Upper lobe of left lung (tissue), 4 donors: ENCODE measurements around the gene UNC13B.

ENCODE experiments used
- CTCF ChIP-seq, 6 experiments: fragments of 450-650 bp in 4 of 6; fragments of 200-600 bp in 2 of 6; sonication (generic) in 2 of 6; IDR thresholded peaks; one replicate each; pipeline ENCODE4 v1.5.1; 2016 to 2019; ENCODE audit warnings: antibody characterized with exemption in 6 of 6
- POLR2A ChIP-seq, 4 donors: fragments of 450-650 bp; IDR thresholded peaks; one replicate each; pipeline ENCODE4 v1.5.1; 2016 to 2017; ENCODE audit warnings: antibody characterized with exemption in 4 of 4, mild to moderate bottlenecking in 2 of 4

DNA sequence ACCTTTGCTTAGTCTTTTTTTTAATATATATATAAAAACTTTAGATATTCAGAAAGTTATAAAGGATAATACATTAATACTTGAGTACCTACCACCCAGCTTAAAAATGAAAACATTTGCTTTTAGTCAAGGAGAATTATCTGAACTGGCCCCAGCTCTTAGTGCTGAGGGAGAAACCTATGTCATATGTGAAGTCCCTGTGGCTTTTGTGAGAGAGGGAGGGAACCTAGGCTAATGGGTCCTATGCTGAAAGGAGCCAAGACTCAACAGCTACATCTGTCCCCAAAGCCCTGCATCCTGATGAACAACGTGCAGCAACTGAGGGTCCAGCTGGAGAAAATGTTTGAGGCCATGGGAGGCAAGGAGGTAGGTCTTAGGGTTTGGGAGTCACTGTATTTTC lies 236.1 kb downstream of the UNC13B start:
- TF ChIP-seq CTCF (IDR thresholded peaks at IDR 0.05) (no peak), POLR2A (IDR thresholded peaks at IDR 0.05) (no peak)
